Skin of body (tissue), 2 donors: Measurements from ENCODE around the gene ARFGAP2. TPM values are rescaled to one million over a fixed set of nuclear protein-coding genes. Genes with fewer than 3 reads are reported as not detected.
A peak's percentile ranks its signal among the peaks of the same experiment; 100 is the strongest.
"Not testable (repeated sequence)": the region's sequence is repeated elsewhere in the genome, so short reads cannot be mapped to it uniquely, and the experiment has no call there.

Experiments used
- DNase-seq: peaks from one replicate; lab custom pipeline; 2025; lab: John Stamatoyannopoulos, UW
- total RNA-seq: library from RNA; depleted of rRNA; stranded (reverse); fragments of >200 nt; gene quantifications from one replicate; pipeline ENCODE4 v1.2.3, GENCODE V29; 2014

Gene ARFGAP2
- total RNA-seq, result 85.1 TPM

- peak; percentile 96 for DNase-seq
Measured at GRCh38 chr11:47176328-47177228, at the start of gene ARFGAP2. ARFGAP2 (minus strand) TSS chr11:47176879; CDS start chr11:47176853, 26 bp downstream.

GRCh38 chr11:47225552-47226400 lies 49.1 kb upstream of the ARFGAP2 start:
- no peak for DNase-seq

- DNase-seq, result no peak
Measured at GRCh38 chr11:47222696-47223095, 46.0 kb upstream of the ARFGAP2 start.

- no peak for DNase-seq
Measured at GRCh38 chr11:47220401-47220821, 43.7 kb upstream of the ARFGAP2 start.

GRCh38 chr11:47216121-47216798 lies 39.6 kb upstream of the ARFGAP2 start:
- DNase-seq, result peak; percentile 63

GRCh38 chr11:47215366-47215910 lies 38.8 kb upstream of the ARFGAP2 start:
- DNase-seq, result no peak

- peak; percentile 70 for DNase-seq
Measured at GRCh38 chr11:47213950-47214565, 37.4 kb upstream of the ARFGAP2 start.

- DNase-seq, result no peak
Measured at GRCh38 chr11:47212938-47213337, 36.3 kb upstream of the ARFGAP2 start.

GRCh38 chr11:47208628-47209027 lies 31.9 kb upstream of the ARFGAP2 start:
- DNase-seq, result no peak

GRCh38 chr11:47208008-47208552 lies 31.4 kb upstream of the ARFGAP2 start:
- not testable (repeated sequence) for DNase-seq

GRCh38 chr11:47207459-47207858 lies 30.8 kb upstream of the ARFGAP2 start:
- no peak for DNase-seq

GRCh38 chr11:47206577-47206976 lies 29.9 kb upstream of the ARFGAP2 start:
- DNase-seq, result not testable (repeated sequence)

GRCh38 chr11:47204637-47204989 lies 27.9 kb upstream of the ARFGAP2 start:
- no peak for DNase-seq

GRCh38 chr11:47202576-47202975 lies 25.9 kb upstream of the ARFGAP2 start:
- no peak for DNase-seq

GRCh38 chr11:47201015-47201414 lies 24.3 kb upstream of the ARFGAP2 start:
- DNase-seq, result no peak

GRCh38 chr11:47198161-47198560 lies 21.5 kb upstream of the ARFGAP2 start:
- not testable (repeated sequence) for DNase-seq

GRCh38 chr11:47192111-47192510 lies 15.4 kb upstream of the ARFGAP2 start:
- no peak for DNase-seq

GRCh38 chr11:47191137-47191536 lies 14.5 kb upstream of the ARFGAP2 start:
- not testable (repeated sequence) for DNase-seq

- peak; percentile 9 for DNase-seq
Measured at GRCh38 chr11:47189100-47189834, 12.6 kb upstream of the ARFGAP2 start.

GRCh38 chr11:47188259-47188658 lies 11.6 kb upstream of the ARFGAP2 start:
- DNase-seq, result peak; percentile 90
